ENCODE results near the gene CLDN24. TPM values are rescaled to one million over a fixed set of nuclear protein-coding genes. Genes with fewer than 3 reads are reported as not detected.

Gene CLDN24
- total RNA-seq, 4 donors from 2014 or later, result not detected

GRCh38 chr4:183362916-183363542 lies 40.8 kb upstream of the CLDN24 start:
- 49 to 52% methylated on average over 15 of the region's 15 CpGs for WGBS, 2 donors
- TF ChIP-seq CTCF (IDR thresholded peaks at IDR 0.05), result no peak
- no peak for TF ChIP-seq POLR2A (IDR thresholded peaks at IDR 0.05)
- intact Hi-C loops (cut with DNase I; ENCODE audit: low total_unique reads), result no loop called here
- no peak overlapping the region for H3K4me3 ChIP-seq (ENCODE audit: low read depth, poor library complexity, severe bottlenecking)
- DNase-seq (ENCODE audit: low spot score in 2 of 2), result no peak

DNA sequence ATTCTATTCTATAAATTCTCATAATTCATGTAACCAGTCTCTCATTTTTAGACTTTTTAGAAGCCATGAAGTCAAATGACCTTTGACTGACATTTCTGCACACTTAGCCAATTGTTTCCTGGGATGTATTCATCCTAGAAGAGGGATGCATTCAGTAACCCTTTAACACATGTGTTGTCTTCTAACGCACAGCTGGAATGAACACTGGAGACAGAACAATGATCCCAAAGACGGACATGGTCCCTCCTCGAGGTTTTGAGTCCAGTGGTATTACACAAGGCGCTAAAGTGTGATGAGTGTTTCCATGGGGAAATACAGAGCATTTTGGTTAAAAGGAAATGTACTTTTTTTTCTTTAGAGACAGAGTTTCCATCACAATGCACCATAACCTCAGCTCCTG lies 39.8 kb upstream of the CLDN24 start:
- no peak overlapping the region for H3K4me3 ChIP-seq (ENCODE audit: low read depth, poor library complexity, severe bottlenecking)
- no peak for TF ChIP-seq CTCF (IDR thresholded peaks at IDR 0.05)
- TF ChIP-seq POLR2A (IDR thresholded peaks at IDR 0.05), result no peak
- 86 to 87% methylated on average over 4 of the region's 4 CpGs for WGBS, 2 donors
- DNase-seq (ENCODE audit: low spot score in 2 of 2), result no peak
- intact Hi-C loops (cut with DNase I; ENCODE audit: low total_unique reads), result no loop called here

- DNase-seq (ENCODE audit: low spot score in 2 of 2), result no peak
- no peak for TF ChIP-seq POLR2A (IDR thresholded peaks at IDR 0.05)
- TF ChIP-seq CTCF (IDR thresholded peaks at IDR 0.05), result no peak
- intact Hi-C loops (cut with DNase I; ENCODE audit: low total_unique reads), result no loop called here
- no peak overlapping the region for H3K4me3 ChIP-seq (ENCODE audit: low read depth, poor library complexity, severe bottlenecking)
- 62 to 66% methylated on average over 11 of the region's 11 CpGs for WGBS, 2 donors
Observed at GRCh38 chr4:183360161-183360919, 38.1 kb upstream of the CLDN24 start.

DNA sequence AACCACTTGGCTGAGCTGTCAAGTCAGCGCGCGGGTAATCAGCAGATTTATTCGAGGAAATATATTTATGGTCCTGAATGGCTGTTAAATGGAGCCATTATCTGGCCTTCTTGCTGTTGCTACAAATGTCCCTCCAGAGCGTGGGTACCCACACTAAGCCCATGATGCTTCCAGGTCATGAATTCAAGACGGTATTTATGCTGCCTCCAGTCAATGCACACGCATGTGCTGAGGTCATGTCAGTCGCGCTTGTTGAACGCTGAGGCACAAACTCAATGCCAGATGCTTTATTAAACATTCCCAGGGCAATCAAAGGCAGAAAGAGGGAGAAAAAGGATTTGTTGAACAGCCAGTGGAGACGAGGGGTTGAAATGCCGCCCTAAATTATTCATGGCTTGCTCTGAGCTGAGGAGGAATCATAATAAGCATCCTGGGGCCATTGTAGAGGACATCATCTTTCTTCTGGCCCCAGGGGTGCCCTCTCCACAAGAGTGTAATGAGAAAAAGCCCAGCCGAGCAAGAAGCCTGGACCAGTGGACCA lies 36.1 kb upstream of the CLDN24 start:
- no peak for TF ChIP-seq CTCF (IDR thresholded peaks at IDR 0.05)
- TF ChIP-seq POLR2A (IDR thresholded peaks at IDR 0.05), result no peak
- peak in 1 of 2 donors; percentile 57 for DNase-seq (ENCODE audit: low spot score in 2 of 2)
- WGBS, 2 donors, result 85 to 90% methylated on average over 13 of the region's 13 CpGs
- intact Hi-C loops (cut with DNase I; ENCODE audit: low total_unique reads), result no loop called here
- H3K4me3 ChIP-seq (ENCODE audit: low read depth, poor library complexity, severe bottlenecking), result no peak overlapping the region

GRCh38 chr4:183356931-183357675 lies 34.9 kb upstream of the CLDN24 start:
- intact Hi-C loops (cut with DNase I; ENCODE audit: low total_unique reads), result no loop called here
- no peak for TF ChIP-seq POLR2A (IDR thresholded peaks at IDR 0.05)
- TF ChIP-seq CTCF (IDR thresholded peaks at IDR 0.05), result no peak
- no peak overlapping the region for H3K4me3 ChIP-seq (ENCODE audit: low read depth, poor library complexity, severe bottlenecking)
- 64 to 72% methylated on average over 20 of the region's 20 CpGs for WGBS, 2 donors
- DNase-seq (ENCODE audit: low spot score in 2 of 2), result peak; percentile 34 to 83

Measured in lower leg skin (tissue), 4 donors.